Duodenal mucosa (tissue), 2 donors: Measurements from ENCODE around the gene UHMK1.

Experiments used
- H3K27ac ChIP-seq: one replicate; pipeline ENCODE4 v1.7.0; 2013; ENCODE audit warnings: low read depth, low read length
- H3K27me3 ChIP-seq, 2 donors: one replicate each; pipeline ENCODE4 v1.7.0; 2013; ENCODE audit warnings: low read length in 2 of 2, control low read depth in 1 of 2; ENCODE audit not compliant: insufficient read depth in 2 of 2, control insufficient read depth in 1 of 2
- H3K36me3 ChIP-seq, 2 donors: one replicate each; pipeline ENCODE4 v1.7.0; 2013; ENCODE audit warnings: low read length in 2 of 2, control low read depth in 1 of 2; ENCODE audit not compliant: insufficient read depth in 2 of 2, control insufficient read depth in 1 of 2
- H3K4me1 ChIP-seq, 2 donors: one replicate each; pipeline ENCODE4 v1.7.0; 2013; ENCODE audit warnings: low read length in 2 of 2, control low read depth in 1 of 2; ENCODE audit not compliant: insufficient read depth in 2 of 2, control insufficient read depth in 1 of 2
- H3K4me3 ChIP-seq, 2 donors: one replicate each; pipeline ENCODE4 v1.7.0; 2013; ENCODE audit warnings: low read length in 2 of 2, low read depth in 1 of 2
- H3K9ac ChIP-seq, 2 donors: one replicate each; pipeline ENCODE4 v1.7.0; 2013; ENCODE audit warnings: low read length in 2 of 2, low read depth in 1 of 2
- H3K9me3 ChIP-seq, 2 donors: one replicate each; pipeline ENCODE4 v1.7.0; 2013; ENCODE audit warnings: low read length in 2 of 2, control low read depth in 1 of 2; ENCODE audit not compliant: control insufficient read depth in 1 of 2

The UHMK1 gene

GRCh38 chr1:162548170-162548569 is 50.6 kb downstream of the UHMK1 start:
- Histone ChIP-seq H3K27ac (no peak overlapping the region), H3K4me1 (no peaks in the 10 kb centered on the region), H3K36me3 (no peaks in the 10 kb centered on the region), H3K9ac (no peak overlapping the region), H3K27me3 (no peaks in the 10 kb centered on the region), H3K9me3 (peaks cover 3% of the 10 kb centered on the region in 2 donors), H3K4me3 (no peak overlapping the region)

- no peaks in the 10 kb centered on the region for H3K9me3 ChIP-seq
- no peak overlapping the region for H3K9ac ChIP-seq
- no peak overlapping the region for H3K27ac ChIP-seq
- no peaks in the 10 kb centered on the region for H3K36me3 ChIP-seq
- no peak overlapping the region for H3K4me3 ChIP-seq
- H3K27me3 ChIP-seq, result no peaks in the 10 kb centered on the region
- no peaks in the 10 kb centered on the region for H3K4me1 ChIP-seq
Measured at GRCh38 chr1:162549001-162549400, 51.4 kb downstream of the UHMK1 start.

DNA sequence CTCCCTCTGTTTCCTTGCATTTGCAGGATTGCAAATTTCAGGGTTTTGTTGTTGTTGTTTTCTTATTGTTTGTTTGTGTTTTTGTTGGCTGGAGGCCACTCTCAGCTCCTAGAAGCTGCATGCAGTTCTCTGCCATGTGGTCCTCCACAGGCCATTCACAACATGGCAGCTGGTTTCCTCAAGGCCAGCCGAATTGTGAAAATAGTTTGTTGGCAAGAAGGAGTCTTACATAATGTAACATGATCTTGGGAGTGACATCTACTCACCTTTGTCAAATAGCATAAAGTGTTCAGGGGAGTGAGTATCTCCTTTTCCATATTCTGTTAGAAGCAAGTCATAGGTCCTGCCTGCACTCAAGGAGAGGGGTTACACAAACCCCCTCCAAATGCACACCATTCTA is 53.3 kb downstream of the UHMK1 start:
- Histone ChIP-seq H3K4me1 (no peaks in the 10 kb centered on the region), H3K9ac (no peak overlapping the region), H3K4me3 (no peak overlapping the region), H3K27ac (no peak overlapping the region), H3K9me3 (no peaks in the 10 kb centered on the region), H3K36me3 (no peaks in the 10 kb centered on the region), H3K27me3 (no peaks in the 10 kb centered on the region)

DNA sequence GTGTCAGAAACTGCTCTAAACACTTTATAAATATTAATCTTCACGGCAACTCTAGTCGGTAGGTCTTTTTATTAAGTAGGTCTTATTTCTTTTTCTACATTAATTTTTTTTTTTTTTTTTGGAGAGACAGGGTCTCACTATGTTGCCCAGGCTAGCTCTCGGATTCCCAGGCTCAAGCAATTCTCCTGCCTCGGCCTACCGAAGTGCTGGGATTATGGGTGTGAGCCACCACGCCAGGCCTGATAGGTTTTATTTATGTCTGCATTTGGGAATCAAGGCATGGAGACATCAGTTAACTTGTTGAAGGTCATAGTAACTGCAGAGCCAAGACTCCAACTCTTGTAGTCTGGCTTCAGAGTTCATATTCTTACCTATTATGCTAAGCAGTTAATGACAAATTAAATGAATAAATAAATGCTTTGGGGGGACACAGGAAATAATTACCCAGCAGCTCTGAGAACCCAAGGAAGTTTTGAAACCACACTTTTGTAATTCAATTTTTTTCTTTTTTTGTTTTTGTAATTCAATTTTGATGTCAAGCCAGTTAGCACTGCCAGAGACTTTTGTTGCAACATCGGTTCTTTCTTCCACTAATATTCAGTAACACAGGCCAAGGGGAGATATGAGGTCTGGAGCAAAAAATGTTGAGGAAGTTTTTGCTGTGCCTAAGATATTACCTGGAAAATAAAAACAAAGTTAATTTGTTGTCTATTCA is 54.5 kb downstream of the UHMK1 start:
- Histone ChIP-seq H3K27ac (no peak overlapping the region), H3K27me3 (no peaks in the 10 kb centered on the region), H3K9me3 (no peaks in the 10 kb centered on the region)

GRCh38 chr1:162552684-162553252 is 55.1 kb downstream of the UHMK1 start:
- H3K27me3 ChIP-seq, result no peaks in the 10 kb centered on the region
- no peaks in the 10 kb centered on the region for H3K36me3 ChIP-seq
- H3K4me1 ChIP-seq, result no peaks in the 10 kb centered on the region
- no peak overlapping the region for H3K27ac ChIP-seq
- no peaks in the 10 kb centered on the region for H3K9me3 ChIP-seq
- no peak overlapping the region for H3K9ac ChIP-seq
- no peak overlapping the region for H3K4me3 ChIP-seq

More for the DNA sequence above, 54.5 kb downstream of the UHMK1 start:
- Histone ChIP-seq H3K9ac (no peak overlapping the region), H3K4me1 (no peaks in the 10 kb centered on the region), H3K36me3 (no peaks in the 10 kb centered on the region), H3K4me3 (no peak overlapping the region)

GRCh38 chr1:162554258-162554657 is 56.6 kb downstream of the UHMK1 start:
- Histone ChIP-seq H3K4me1 (no peaks in the 10 kb centered on the region), H3K4me3 (no peak overlapping the region), H3K9me3 (no peaks in the 10 kb centered on the region), H3K27ac (no peak overlapping the region), H3K36me3 (no peaks in the 10 kb centered on the region), H3K27me3 (no peaks in the 10 kb centered on the region), H3K9ac (no peak overlapping the region)

GRCh38 chr1:162557536-162557935 is 59.9 kb downstream of the UHMK1 start:
- Histone ChIP-seq H3K27me3 (no peaks in the 10 kb centered on the region), H3K27ac (no peak overlapping the region)

GRCh38 chr1:162560303-162561036 is 62.9 kb downstream of the UHMK1 start:
- Histone ChIP-seq H3K9ac (peak overlapping the region; percentile 77 to 95), H3K27me3 (no peaks in the 10 kb centered on the region), H3K4me1 (peaks cover 29% of the 10 kb centered on the region in 2 donors), H3K36me3 (no peaks in the 10 kb centered on the region), H3K4me3 (peak overlapping the region; percentile 75 to 78), H3K27ac (peak overlapping the region; percentile 94), H3K9me3 (no peaks in the 10 kb centered on the region)

More at GRCh38 chr1:162557536-162557935, 59.9 kb downstream of the UHMK1 start:
- H3K36me3 ChIP-seq, result no peaks in the 10 kb centered on the region
- H3K9ac ChIP-seq, result no peak overlapping the region
- H3K4me3 ChIP-seq, result no peak overlapping the region
- no peaks in the 10 kb centered on the region for H3K9me3 ChIP-seq
- H3K4me1 ChIP-seq, result peaks cover 12 to 14% of the 10 kb centered on the region in 2 donors

- Histone ChIP-seq H3K4me1 (peaks cover 29 to 36% of the 10 kb centered on the region in 2 donors), H3K9me3 (no peaks in the 10 kb centered on the region)
Measured at GRCh38 chr1:162561037-162561615, 63.5 kb downstream of the UHMK1 start.

More at GRCh38 chr1:162561037-162561615, 63.5 kb downstream of the UHMK1 start:
- no peaks in the 10 kb centered on the region for H3K36me3 ChIP-seq
- H3K27me3 ChIP-seq, result no peaks in the 10 kb centered on the region
- peak overlapping the region; percentile 86 to 94 for H3K4me3 ChIP-seq
- H3K27ac ChIP-seq, result peak overlapping the region; percentile 94
- H3K9ac ChIP-seq, result peak overlapping the region; percentile 77 to 95
